GM12865 (cell line): ENCODE results near the gene SLC43A1.

ENCODE experiments used
- DNase-seq: peaks from one replicate; pipeline ENCODE4 v3.0.0; 2010; ENCODE audit warnings: low read depth
- H3K4me3 ChIP-seq: 2 replicates; pipeline ENCODE4 v1.5.1; 2011; ENCODE audit warnings: mild to moderate bottlenecking, low read depth, low read length, control low read depth
- CTCF ChIP-seq: IDR thresholded peaks from 2 replicates; pipeline ENCODE4 v1.5.1; 2011; ENCODE audit warnings: low read length, control low read depth, low read depth, inconsistent platforms; ENCODE audit not compliant: insufficient read depth; ENCODE audit errors: missing control alignments

Gene SLC43A1

GRCh38 chr11:57498540-57498939 lies 17.0 kb downstream of the SLC43A1 start:
- no peak for TF ChIP-seq CTCF
- DNase-seq = no peak
- H3K4me3 ChIP-seq = no peak overlapping the region

DNA sequence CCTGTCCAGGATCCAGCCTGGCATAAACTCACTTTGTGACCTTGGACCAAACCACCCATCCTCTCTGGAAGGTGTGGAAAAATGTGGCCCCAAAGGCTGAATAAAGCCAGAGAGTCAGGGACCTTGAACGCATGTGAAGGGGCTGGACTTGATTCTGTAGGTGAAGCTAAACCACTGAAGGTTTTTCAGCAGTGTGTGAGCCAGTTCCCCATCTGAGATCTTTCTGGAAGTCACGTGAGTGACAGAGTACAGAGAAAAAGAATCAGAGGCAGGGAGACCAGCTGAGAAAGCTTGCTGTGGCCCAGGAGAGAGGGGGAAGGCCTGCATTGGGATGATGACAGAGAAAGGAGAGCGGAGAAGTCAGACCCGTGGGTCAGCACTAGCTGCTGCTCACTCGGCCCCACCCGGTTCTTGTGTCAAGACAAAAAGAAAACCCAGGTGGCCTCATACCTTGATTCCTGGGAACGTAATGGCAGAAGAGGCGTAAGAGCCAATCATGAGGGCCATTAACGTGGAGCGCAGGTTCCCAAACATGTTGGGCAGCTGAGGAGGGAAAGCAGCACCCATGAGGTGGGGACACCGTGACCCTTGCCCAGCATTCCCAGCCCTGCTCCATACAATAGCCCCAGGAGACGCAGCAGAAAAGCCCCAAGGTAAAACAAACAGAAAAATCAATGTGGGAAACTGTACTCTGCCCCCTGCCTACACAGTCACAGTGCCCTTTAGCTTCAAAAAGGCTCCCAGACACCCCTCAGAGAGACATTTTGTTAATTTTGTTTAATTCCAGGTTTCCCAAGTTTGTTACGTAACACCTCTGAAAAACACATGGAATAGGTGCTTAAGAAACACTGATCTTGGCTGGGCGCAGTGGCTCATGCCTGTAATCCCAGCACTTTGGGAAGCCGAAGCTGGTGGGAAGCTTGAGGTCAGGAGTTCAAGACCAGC lies 17.9 kb downstream of the SLC43A1 start:
- H3K4me3 ChIP-seq = no peak overlapping the region
- no peak for TF ChIP-seq CTCF
- DNase-seq = no peak

DNA sequence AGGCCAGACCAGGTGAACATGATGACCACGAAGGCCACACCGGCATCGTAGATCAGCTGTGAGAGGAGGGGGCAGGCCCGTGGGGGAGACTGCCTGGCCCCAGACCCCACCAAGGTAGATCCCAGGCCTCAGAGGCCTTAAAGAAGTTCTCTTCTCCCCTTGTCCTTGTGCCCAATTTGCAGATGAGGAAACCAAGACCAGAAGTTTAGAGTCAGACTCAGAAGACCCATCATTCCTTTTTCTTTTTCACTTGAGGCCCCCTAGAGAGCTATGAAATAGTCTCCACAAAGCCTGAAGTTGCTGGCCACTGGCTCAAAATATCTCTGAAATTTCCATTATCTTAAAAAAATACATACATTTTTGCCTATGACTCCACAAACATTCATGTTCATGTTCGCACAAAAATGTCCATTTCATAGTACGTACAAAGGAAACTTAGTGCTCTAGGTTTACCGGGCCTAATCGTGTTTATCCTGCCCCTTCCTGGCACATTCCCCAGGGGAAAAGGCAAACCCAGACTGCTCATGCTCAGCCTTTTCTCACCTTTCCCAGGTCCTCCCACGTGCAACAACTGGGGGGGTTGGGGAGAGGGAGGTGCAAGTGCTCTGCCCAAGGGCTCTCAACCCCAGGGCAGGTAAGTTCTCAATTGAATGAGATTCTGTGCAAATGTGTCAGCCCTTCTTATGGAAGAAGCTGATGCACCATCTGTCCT lies 19.2 kb downstream of the SLC43A1 start:
- TF ChIP-seq CTCF = no peak
- DNase-seq = no peak

DNA sequence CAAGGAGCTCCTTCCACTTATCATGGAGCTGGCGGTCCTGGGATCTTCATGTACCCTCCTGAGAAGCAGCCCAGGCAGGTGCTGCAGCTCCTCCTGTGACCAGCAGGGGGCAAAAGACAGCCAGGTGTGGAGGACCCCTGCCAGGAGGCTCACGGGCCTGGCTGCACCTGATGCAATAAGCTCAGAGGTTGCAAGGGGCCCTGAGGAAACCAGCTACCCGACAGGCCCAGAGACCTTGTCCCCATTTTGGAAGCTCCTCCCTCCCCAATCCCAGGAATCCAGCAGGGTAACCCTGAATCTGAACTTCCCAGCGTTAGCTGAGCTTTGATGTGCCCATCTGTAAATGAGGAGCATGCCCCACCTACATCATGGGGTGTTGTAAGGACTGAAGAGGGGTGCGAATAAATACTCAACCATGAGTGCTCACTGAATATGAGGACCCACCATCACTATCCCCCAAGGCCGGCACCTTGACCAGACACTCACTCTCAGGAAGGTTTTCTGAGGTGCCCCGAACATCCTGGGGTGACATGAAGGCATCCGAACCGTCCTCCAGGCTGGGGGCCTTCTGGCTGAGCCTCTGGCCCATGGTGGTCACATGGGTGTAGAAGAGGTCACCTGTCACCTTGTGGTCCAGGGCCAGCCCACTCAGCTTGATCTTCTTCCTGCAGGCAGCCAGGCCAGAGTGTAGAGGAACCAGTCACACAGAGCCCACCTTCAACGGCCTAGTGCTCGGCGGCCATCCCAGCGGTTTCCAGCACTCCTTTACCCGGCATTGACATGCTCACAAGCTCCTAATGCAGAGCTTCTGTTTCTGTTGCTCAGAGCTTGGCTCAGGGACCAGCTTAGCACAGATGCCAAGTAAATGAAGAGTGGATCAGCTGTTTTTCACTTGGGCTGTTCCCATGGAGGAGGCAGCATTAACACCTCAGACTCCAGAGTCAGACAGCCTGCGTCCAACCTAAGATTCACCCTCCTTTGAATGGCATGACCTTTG lies 21.7 kb downstream of the SLC43A1 start:
- H3K4me3 ChIP-seq = no peak overlapping the region
- peak; percentile 77 for DNase-seq
- TF ChIP-seq CTCF = peak; percentile 94

More for the DNA sequence above, 19.2 kb downstream of the SLC43A1 start:
- no peak overlapping the region for H3K4me3 ChIP-seq

GRCh38 chr11:57491371-57492061 lies 24.0 kb downstream of the SLC43A1 start:
- TF ChIP-seq CTCF = peak; percentile 67
- peak; percentile 62 for DNase-seq
- H3K4me3 ChIP-seq = no peak overlapping the region

DNA sequence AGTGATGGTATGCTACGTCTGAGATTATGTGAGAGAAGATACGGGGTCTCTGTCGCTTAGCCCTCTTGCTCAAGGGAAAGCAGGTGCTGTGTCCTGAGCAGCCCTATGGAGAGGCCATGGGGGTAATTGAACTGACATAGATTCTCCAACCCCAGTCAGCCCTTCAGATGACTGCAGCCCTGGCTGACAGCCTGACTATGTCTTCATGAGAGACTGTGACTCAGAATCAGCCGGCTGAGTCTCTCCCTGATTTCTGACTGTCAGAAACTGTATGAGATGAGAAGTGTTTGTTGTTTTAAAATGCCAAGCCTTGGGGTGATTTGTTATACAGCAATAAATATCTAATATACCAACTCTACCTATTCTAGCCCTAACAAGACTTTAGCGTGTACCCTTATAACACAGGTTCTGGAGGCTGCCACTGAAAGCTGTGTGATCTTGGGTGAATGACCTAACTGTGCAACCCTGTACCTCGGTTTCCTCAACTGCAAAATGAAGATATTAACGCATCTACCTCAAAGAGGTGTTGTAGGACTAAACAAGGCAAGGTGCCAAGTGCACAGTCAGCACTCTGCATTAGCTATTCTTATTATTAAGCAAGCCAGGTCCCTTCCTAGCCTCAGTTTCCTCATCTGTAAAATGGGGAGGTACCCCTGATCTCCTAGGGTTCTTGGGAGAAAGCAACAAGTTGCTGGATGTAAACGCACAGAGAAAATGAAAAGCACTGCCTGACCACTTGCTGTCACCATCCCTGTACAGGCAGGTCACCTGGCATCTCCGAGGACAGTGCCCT lies 24.9 kb downstream of the SLC43A1 start:
- no peak overlapping the region for H3K4me3 ChIP-seq
- TF ChIP-seq CTCF = no peak
- no peak for DNase-seq
